ENCODE measurements around the gene FARS2.

- no peak for TF ChIP-seq CTCF (optimal IDR thresholded peaks at IDR 0.05 in 1 of 3, IDR thresholded peaks at IDR 0.05 in 1 of 3, conservative IDR thresholded peaks at IDR 0.05 in 1 of 3; ENCODE audit: extremely low read depth in 1 of 3, insufficient read depth in 2 of 3, low read length in 3 of 3)
- no peak for TF ChIP-seq EZH2 (IDR thresholded peaks at IDR 0.05; ENCODE audit: low read length)
Measured at GRCh38 chr6:5529733-5530132, 268.4 kb downstream of the FARS2 start.
